Fibroblast of lung (primary cell): ENCODE measurements around the gene KRT76. TPM values are rescaled to one million over a fixed set of nuclear protein-coding genes. Genes with fewer than 3 reads are reported as not detected.
A peak's percentile ranks its signal among the peaks of the same experiment; 100 is the strongest.

Experiments
- DNase-seq, 2 donors: peaks; one replicate each; pipeline versions ENCODE4 v3.0.0 to v3.0.0-alpha.2; 2010; ENCODE audit warnings: low read depth in 2 of 2
- H2AFZ ChIP-seq: 2 replicates; pipeline ENCODE4 v1.5.1; 2012; ENCODE audit warnings: low read length, control low read depth, inconsistent platforms
- H3K27ac ChIP-seq: 2 replicates; pipeline ENCODE4 v1.5.1; 2011; ENCODE audit warnings: low read length, control low read depth; ENCODE audit not compliant: insufficient read depth
- H3K27me3 ChIP-seq: 2 replicates; pipeline ENCODE4 v1.5.1; 2011; ENCODE audit warnings: mild to moderate bottlenecking, low read length; ENCODE audit not compliant: control insufficient read depth, insufficient read depth
- H3K36me3 ChIP-seq: 2 replicates; pipeline ENCODE4 v1.5.1; 2011; ENCODE audit warnings: low read length; ENCODE audit not compliant: control insufficient read depth, insufficient read depth
- H3K4me1 ChIP-seq: 2 replicates; pipeline ENCODE4 v1.5.1; 2011; ENCODE audit warnings: low read length; ENCODE audit not compliant: control insufficient read depth, insufficient read depth; ENCODE audit errors: extremely low read depth
- H3K4me2 ChIP-seq: 2 replicates; pipeline ENCODE4 v1.5.1; 2011; ENCODE audit warnings: low read length, control low read depth; ENCODE audit not compliant: insufficient read depth; ENCODE audit errors: extremely low read depth
- H3K4me3 ChIP-seq, 4 experiments: fragments of 200-600 bp in 1 of 4; sonication (generic) in 1 of 4; replicated peaks in 1 of 4; 2 replicates each; pipeline ENCODE4 v1.5.1; 2011 to 2016; ENCODE audit warnings: low read length in 4 of 4, low read depth in 3 of 4, mild to moderate bottlenecking in 3 of 4, control low read depth in 2 of 4, inconsistent platforms in 1 of 4, mixed read lengths in 1 of 4; ENCODE audit not compliant: insufficient read depth in 1 of 4; ENCODE audit errors: control extremely low read depth in 1 of 4
- H3K79me2 ChIP-seq: 2 replicates; pipeline ENCODE4 v1.5.1; 2012; ENCODE audit warnings: mild to moderate bottlenecking, low read length, inconsistent platforms; ENCODE audit not compliant: control insufficient read depth, insufficient read depth
- H3K9ac ChIP-seq: 2 replicates; pipeline ENCODE4 v1.5.1; 2011; ENCODE audit warnings: mild to moderate bottlenecking, low read length, control low read depth; ENCODE audit not compliant: insufficient read depth
- H3K9me3 ChIP-seq: 2 replicates; pipeline ENCODE4 v1.5.1; 2012; ENCODE audit warnings: low read depth, low read length; ENCODE audit not compliant: control insufficient read depth, insufficient read depth
- H4K20me1 ChIP-seq: 2 replicates; pipeline ENCODE4 v1.5.1; 2011; ENCODE audit warnings: low read length; ENCODE audit not compliant: control insufficient read depth, insufficient read depth; ENCODE audit errors: extremely low read depth
- CTCF ChIP-seq, 2 donors: IDR thresholded peaks in 1 of 2; conservative IDR thresholded peaks in 1 of 2; 1 replicate in 1 of 2; 2 replicates in 1 of 2; pipeline ENCODE4 v1.5.1; 2011 to 2012; ENCODE audit warnings: low read length in 2 of 2, control low read depth in 1 of 2, inconsistent platforms in 1 of 2, low read depth in 1 of 2, mild to moderate bottlenecking in 1 of 2
- EZH2 ChIP-seq: IDR thresholded peaks from 2 replicates; pipeline ENCODE4 v1.5.1; 2012; ENCODE audit warnings: low read length, control low read depth, mild to moderate bottlenecking; ENCODE audit errors: missing control alignments
- polyA plus RNA-seq, 2 donors: library from polyadenylated mRNA; depleted of rRNA in 1 of 2; stranded (reverse) in 1 of 2; unstranded in 1 of 2; fragments of >200 nt; gene quantifications; 2 replicates each; pipeline ENCODE4 v1.2.1, GENCODE V29; 2011 to 2012; ENCODE audit warnings: missing spikeins in 1 of 2
- total RNA-seq: library from RNA; depleted of rRNA; stranded (reverse); fragments of >200 nt; gene quantifications from 2 replicates; pipeline ENCODE4 v1.2.1, GENCODE V29; 2014

Gene KRT76
- total and polyA plus RNA-seq, 2 donors (not counting 1 experiment from before 2014, with no cell fraction given) = not detected

GRCh38 chr12:52814710-52815155, 37.6 kb upstream of the KRT76 start:
- Histone ChIP-seq H3K9me3 (no peaks in the 10 kb centered on the region), H3K4me1 (no peaks in the 10 kb centered on the region), H4K20me1 (no peaks in the 10 kb centered on the region), H3K27ac (no peak overlapping the region), H3K79me2 (no peaks in the 10 kb centered on the region), H3K9ac (no peak overlapping the region), H3K4me3 (no peak overlapping the region), H3K4me2 (no peak overlapping the region), H3K36me3 (no peaks in the 10 kb centered on the region), H3K27me3 (no peaks in the 10 kb centered on the region), H2AFZ (no peak overlapping the region)
- no peak for TF ChIP-seq EZH2
- no peak for TF ChIP-seq CTCF (conservative IDR thresholded peaks at IDR 0.05 in 1 of 2, IDR thresholded peaks at IDR 0.05 in 1 of 2; ENCODE audit: low read depth in 1 of 2, low read length in 2 of 2)
- no peak for DNase-seq

- Histone ChIP-seq H3K4me2 (no peak within 1 kb of the TSS), H3K79me2 (no peaks in the 10 kb centered on the region), H3K9me3 (no peaks in the 10 kb centered on the region), H3K4me1 (no peaks in the 10 kb centered on the region), H3K27ac (no peak within 1 kb of the TSS), H3K36me3 (no peaks in the 10 kb centered on the region), H3K9ac (no peak within 1 kb of the TSS), H2AFZ (no peak within 1 kb of the TSS), H3K27me3 (peaks cover 2% of the 10 kb centered on the region), H3K4me3 (no peak within 1 kb of the TSS), H4K20me1 (no peaks in the 10 kb centered on the region)
- peak in 1 of 2 donors; percentile 71 for DNase-seq
- no peak for TF ChIP-seq CTCF (conservative IDR thresholded peaks at IDR 0.05 in 1 of 2, IDR thresholded peaks at IDR 0.05 in 1 of 2; ENCODE audit: low read depth in 1 of 2, low read length in 2 of 2)
- TF ChIP-seq EZH2 = no peak
These were observed 37.0 kb upstream of the KRT76 start, which contains the start of gene KRT4 for GRCh38 chr12:52813885-52814709. Gene KRT4 (minus strand): TSS chr12:52814116. CDS start chr12:52814058, 58 bp downstream.

- H2AFZ ChIP-seq = no peak overlapping the region
- no peak overlapping the region for H3K4me3 ChIP-seq
- H4K20me1 ChIP-seq = no peaks in the 10 kb centered on the region
- no peak overlapping the region for H3K27ac ChIP-seq
- no peaks in the 10 kb centered on the region for H3K79me2 ChIP-seq
- H3K4me1 ChIP-seq = no peaks in the 10 kb centered on the region
- H3K9me3 ChIP-seq = no peaks in the 10 kb centered on the region
- peaks cover 4% of the 10 kb centered on the region for H3K27me3 ChIP-seq
- TF ChIP-seq CTCF (conservative IDR thresholded peaks at IDR 0.05 in 1 of 2, IDR thresholded peaks at IDR 0.05 in 1 of 2; ENCODE audit: low read depth in 1 of 2, low read length in 2 of 2) (no peak), EZH2 (no peak)
- H3K4me2 ChIP-seq = no peak overlapping the region
- no peaks in the 10 kb centered on the region for H3K36me3 ChIP-seq
- DNase-seq = no peak
- H3K9ac ChIP-seq = no peak overlapping the region
These were observed 36.2 kb upstream of the KRT76 start for GRCh38 chr12:52813203-52813819.
